Caco-2 (cell line): ENCODE measurements around the gene HMCN1. TPM values are rescaled to one million over a fixed set of nuclear protein-coding genes. Genes with fewer than 3 reads are reported as not detected.

Experiments used
- BruUV-seq: library from RNA; stranded (reverse); fragments of 400-500 nt; replicated peaks from 2 replicates; lab custom pipeline; 2021; lab: Mats Ljungman, UMichigan
- CTCF ChIA-PET: fragments of 300-600 bp; sonication (Branson Sonifier 250); formaldehyde crosslinking; loops from one replicate; lab custom pipeline; 2022; ENCODE audit warnings: antibody characterized with exemption; lab: Charles Lee
- POLR2A ChIA-PET: fragments of 300-600 bp; sonication (Branson Sonifier 250); formaldehyde crosslinking; loops from one replicate; lab custom pipeline; 2022; ENCODE audit warnings: antibody characterized with exemption; lab: Charles Lee
- DNase-seq, 2 experiments: peaks; one replicate each; pipeline versions ENCODE4 v3.0.0 to v3.0.0-alpha.2; 2020 to 2022
- H3K27me3 ChIP-seq: replicated peaks from 2 replicates; pipeline ENCODE4 v1.6.0; 2011; ENCODE audit warnings: low read length; ENCODE audit not compliant: control insufficient read depth, insufficient read depth
- H3K36me3 ChIP-seq: 2 replicates; pipeline ENCODE4 v1.5.1; 2011; ENCODE audit warnings: low read length; ENCODE audit not compliant: control insufficient read depth, insufficient read depth
- H3K4me1 ChIP-seq: fragments of 250-450 bp; sonication (Bioruptor Pico); 2 replicates; pipeline ENCODE4 v1.5.1; 2020; ENCODE audit warnings: mild to moderate bottlenecking
- H3K4me3 ChIP-seq: 2 replicates; pipeline ENCODE4 v1.5.1; 2011; ENCODE audit warnings: low read depth, mild to moderate bottlenecking, control low read depth, low read length
- H3K9me3 ChIP-seq: fragments of 250-450 bp; sonication (Bioruptor Pico); 2 replicates; pipeline ENCODE4 v1.5.1; 2020; ENCODE audit warnings: mild to moderate bottlenecking, moderate library complexity
- H3K27ac Mint-ChIP-seq: one replicate; pipeline ENCODE4 v1.8.0; 2022; ENCODE audit warnings: mixed read lengths; ENCODE audit not compliant: unreplicated experiment
- H3K27me3 Mint-ChIP-seq: one replicate; pipeline ENCODE4 v1.8.0; 2022; ENCODE audit warnings: mixed read lengths; ENCODE audit not compliant: insufficient read depth, unreplicated experiment
- H3K36me3 Mint-ChIP-seq: one replicate; pipeline ENCODE4 v1.8.0; 2022; ENCODE audit warnings: mild to moderate bottlenecking, mixed read lengths; ENCODE audit not compliant: insufficient read depth, unreplicated experiment
- H3K4me1 Mint-ChIP-seq: one replicate; pipeline ENCODE4 v1.8.0; 2022; ENCODE audit warnings: low read depth, mixed read lengths; ENCODE audit not compliant: unreplicated experiment
- H3K4me3 Mint-ChIP-seq: one replicate; pipeline ENCODE4 v1.8.0; 2022; ENCODE audit warnings: mild to moderate bottlenecking, moderate library complexity, mixed read lengths; ENCODE audit not compliant: unreplicated experiment
- H3K9me3 Mint-ChIP-seq: one replicate; pipeline ENCODE4 v1.8.0; 2022; ENCODE audit warnings: mixed read lengths; ENCODE audit not compliant: unreplicated experiment
- CTCF ChIP-seq, 2 experiments: fragments of 200-600 bp in 1 of 2; IDR thresholded peaks; 1 replicate in 1 of 2; 2 replicates in 1 of 2; pipeline versions ENCODE4 v1.5.1 to v1.8.0; 2011 to 2022; ENCODE audit warnings: antibody characterized with exemption in 1 of 2, control low read depth in 1 of 2, inconsistent platforms in 1 of 2, low read depth in 1 of 2, low read length in 1 of 2, mild to moderate bottlenecking in 1 of 2, moderate library complexity in 1 of 2; ENCODE audit not compliant: insufficient read depth in 1 of 2, severe bottlenecking in 1 of 2, unreplicated experiment in 1 of 2
- intact Hi-C: fragments of 100-400 bp; cut with micrococcal nuclease; formaldehyde crosslinking; loops from one replicate; pipeline ENCODE4 v1.10.0; 2022; ENCODE audit not compliant: unreplicated experiment
- total RNA-seq: library from RNA; stranded (reverse); gene quantifications from 2 replicates; pipeline ENCODE4 v1.2.3, GENCODE V29; 2022

The HMCN1 gene
- total RNA-seq, 1 experiment from 2014 or later, result 0.02 TPM

- H3K36me3 ChIP-seq, result no peaks in the 10 kb centered on the region
- no peak for TF ChIP-seq CTCF (IDR thresholded peaks at IDR 0.05; ENCODE audit: insufficient read depth in 1 of 2, low read depth in 1 of 2, low read length in 1 of 2, severe bottlenecking in 1 of 2, unreplicated experiment in 1 of 2)
- no peaks in the 10 kb centered on the region for H3K36me3 Mint-ChIP-seq
- POLR2A ChIA-PET, result no interaction called here
- no peaks in the 10 kb centered on the region for H3K9me3 ChIP-seq
- no peaks in the 10 kb centered on the region for H3K4me1 Mint-ChIP-seq
- CTCF ChIA-PET, result no interaction called here
- no peaks in the 10 kb centered on the region for H3K27me3 ChIP-seq
- H3K4me3 Mint-ChIP-seq, result no peak overlapping the region
- BruUV-seq, result no TSS peak
- no peaks in the 10 kb centered on the region for H3K27me3 Mint-ChIP-seq
- no peak overlapping the region for H3K4me3 ChIP-seq
- no peak overlapping the region for H3K27ac Mint-ChIP-seq
- no peaks in the 10 kb centered on the region for H3K9me3 Mint-ChIP-seq
- intact Hi-C loops, result no loop called here
- no peak for DNase-seq
- H3K4me1 ChIP-seq, result no peaks in the 10 kb centered on the region
Observed at GRCh38 chr1:186009039-186009737, 275.0 kb downstream of the HMCN1 start.

GRCh38 chr1:186014370-186015037 is 280.3 kb downstream of the HMCN1 start:
- no TSS peak for BruUV-seq
- no peaks in the 10 kb centered on the region for H3K27me3 ChIP-seq
- no peaks in the 10 kb centered on the region for H3K36me3 ChIP-seq
- no peaks in the 10 kb centered on the region for H3K4me1 Mint-ChIP-seq
- intact Hi-C loops, result no loop called here
- CTCF ChIA-PET, result interaction anchor here (0.6 kb wide), 1 partner anchor 11 kb away, joined by 4 read pairs; no protein-coding TSS in a partner anchor
- no peak for DNase-seq
- no peaks in the 10 kb centered on the region for H3K9me3 Mint-ChIP-seq
- POLR2A ChIA-PET, result no interaction called here
- TF ChIP-seq CTCF (IDR thresholded peaks at IDR 0.05; ENCODE audit: insufficient read depth in 1 of 2, low read depth in 1 of 2, low read length in 1 of 2, severe bottlenecking in 1 of 2, unreplicated experiment in 1 of 2), result no peak
- H3K4me3 ChIP-seq, result no peak overlapping the region
- no peaks in the 10 kb centered on the region for H3K27me3 Mint-ChIP-seq
- H3K4me3 Mint-ChIP-seq, result no peak overlapping the region
- H3K9me3 ChIP-seq, result no peaks in the 10 kb centered on the region
- H3K27ac Mint-ChIP-seq, result no peak overlapping the region
- no peaks in the 10 kb centered on the region for H3K36me3 Mint-ChIP-seq
- H3K4me1 ChIP-seq, result no peaks in the 10 kb centered on the region

- intact Hi-C loops, result no loop called here
- H3K9me3 Mint-ChIP-seq, result no peaks in the 10 kb centered on the region
- ChIA-PET POLR2A (no interaction called here), CTCF (no interaction called here)
- Histone ChIP-seq H3K9me3 (no peaks in the 10 kb centered on the region), H3K27me3 (no peaks in the 10 kb centered on the region), H3K36me3 (no peaks in the 10 kb centered on the region), H3K4me1 (no peaks in the 10 kb centered on the region), H3K4me3 (no peak overlapping the region)
- H3K27me3 Mint-ChIP-seq, result no peaks in the 10 kb centered on the region
- BruUV-seq, result no TSS peak
- no peak for TF ChIP-seq CTCF (IDR thresholded peaks at IDR 0.05; ENCODE audit: insufficient read depth in 1 of 2, low read depth in 1 of 2, low read length in 1 of 2, severe bottlenecking in 1 of 2, unreplicated experiment in 1 of 2)
- H3K4me3 Mint-ChIP-seq, result no peak overlapping the region
- H3K36me3 Mint-ChIP-seq, result no peaks in the 10 kb centered on the region
- H3K4me1 Mint-ChIP-seq, result no peaks in the 10 kb centered on the region
- H3K27ac Mint-ChIP-seq, result no peak overlapping the region
- DNase-seq, result no peak
Observed at GRCh38 chr1:186016856-186017255, 282.7 kb downstream of the HMCN1 start.
